ENCODE results near the gene TREX2.

Gene TREX2

GRCh38 chrX:153454901-153455550, 9.2 kb upstream of the TREX2 start:
- DNase-seq, result no peak

- no peak for DNase-seq
These were observed 5.1 kb upstream of the TREX2 start for GRCh38 chrX:153450949-153451277.

GRCh38 chrX:153450114-153450948, 4.5 kb upstream of the TREX2 start:
- no peak for DNase-seq

- no peak for DNase-seq
These were observed 3.7 kb upstream of the TREX2 start for GRCh38 chrX:153449368-153450113.

- no peak for DNase-seq
These were observed 2.9 kb upstream of the TREX2 start for GRCh38 chrX:153448556-153449367.

- no peak for DNase-seq
These were observed 1.7 kb upstream of the TREX2 start for GRCh38 chrX:153447581-153447960.

- no peak for DNase-seq
These were observed 1.2 kb upstream of the TREX2 start for GRCh38 chrX:153446950-153447580.

- DNase-seq, result no peak
These were observed 730 bp upstream of the TREX2 start for GRCh38 chrX:153446636-153446936.

GRCh38 chrX:153445106-153445855, 575 bp downstream of the TREX2 start:
- no peak for DNase-seq

GRCh38 chrX:153444333-153445011, 1.4 kb downstream of the TREX2 start:
- no peak for DNase-seq

GRCh38 chrX:153443476-153444332, 2.2 kb downstream of the TREX2 start:
- DNase-seq, result no peak

- no peak for DNase-seq
These were observed 3.4 kb downstream of the TREX2 start for GRCh38 chrX:153442463-153442862.

GRCh38 chrX:153441981-153442380, 3.9 kb downstream of the TREX2 start:
- DNase-seq, result no peak

GRCh38 chrX:153441296-153441695, 4.6 kb downstream of the TREX2 start:
- DNase-seq, result no peak

- no peak for DNase-seq
These were observed 5.2 kb downstream of the TREX2 start for GRCh38 chrX:153440556-153441135.

- no peak for DNase-seq
These were observed 5.9 kb downstream of the TREX2 start for GRCh38 chrX:153439977-153440376.

GRCh38 chrX:153438532-153438931, 7.3 kb downstream of the TREX2 start:
- DNase-seq, result no peak

GRCh38 chrX:153435845-153436244, 10.0 kb downstream of the TREX2 start:
- DNase-seq, result no peak

- no peak for DNase-seq
These were observed 11.1 kb downstream of the TREX2 start for GRCh38 chrX:153434801-153435200.

- DNase-seq, result no peak
These were observed 12.0 kb downstream of the TREX2 start for GRCh38 chrX:153433781-153434285.

Measured in stimulated activated naive CD4-positive, alpha-beta T cell (primary cell).